Neural progenitor cell (in vitro differentiated cells): Measurements from ENCODE around the gene TSHZ3. TPM values are rescaled to one million over a fixed set of nuclear protein-coding genes. Genes with fewer than 3 reads are reported as not detected.

Experiments
- DNase-seq: peaks from one replicate; pipeline ENCODE4 v3.0.0-alpha.2; 2016; ENCODE audit warnings: low spot score
- H2AFZ ChIP-seq: fragments of 200-600 bp; sonication (generic); replicated peaks from 2 replicates; pipeline ENCODE4 v1.6.1; 2016; ENCODE audit warnings: antibody characterized with exemption
- H3F3A ChIP-seq: fragments of 200-600 bp; sonication (generic); 2 replicates; pipeline ENCODE4 v1.6.1; 2016; ENCODE audit warnings: antibody characterized with exemption, low read depth
- H3K27ac ChIP-seq: fragments of 200-600 bp; sonication (generic); 2 replicates; pipeline ENCODE4 v1.5.1; 2016; ENCODE audit warnings: mild to moderate bottlenecking
- H3K27me3 ChIP-seq: fragments of 200-600 bp; sonication (generic); 2 replicates; pipeline ENCODE4 v1.6.1; 2016; ENCODE audit warnings: mild to moderate bottlenecking, moderate library complexity
- H3K36me3 ChIP-seq: fragments of 200-600 bp; sonication (generic); 2 replicates; pipeline ENCODE4 v1.5.1; 2016
- H3K4me1 ChIP-seq: fragments of 200-600 bp; sonication (generic); 2 replicates; pipeline ENCODE4 v1.6.1; 2016; ENCODE audit warnings: mixed run types
- H3K4me2 ChIP-seq: fragments of 200-600 bp; sonication (generic); 2 replicates; pipeline ENCODE4 v1.6.1; 2016
- H3K4me3 ChIP-seq: fragments of 200-600 bp; sonication (generic); 2 replicates; pipeline ENCODE4 v1.5.1; 2016
- H3K79me2 ChIP-seq: fragments of 200-600 bp; sonication (generic); 2 replicates; pipeline ENCODE4 v1.6.1; 2016; ENCODE audit warnings: low read depth
- H3K9ac ChIP-seq: fragments of 200-600 bp; sonication (generic); 2 replicates; pipeline ENCODE4 v1.6.1; 2016
- H3K9me3 ChIP-seq: fragments of 200-600 bp; sonication (generic); 2 replicates; pipeline ENCODE4 v1.5.1; 2016; ENCODE audit warnings: low read depth
- H4K20me1 ChIP-seq: fragments of 200-600 bp; sonication (generic); 2 replicates; pipeline ENCODE4 v1.6.1; 2016; ENCODE audit warnings: low read depth
- H3K27ac Mint-ChIP-seq: 3 replicates; pipeline ENCODE4 v1.8.0; 2021; ENCODE audit warnings: mixed read lengths
- H3K27me3 Mint-ChIP-seq: 2 replicates; pipeline ENCODE4 v1.8.0; 2022; ENCODE audit warnings: low read depth, mild to moderate bottlenecking, inconsistent platforms, moderate library complexity, mixed read lengths; ENCODE audit not compliant: insufficient read depth
- H3K36me3 Mint-ChIP-seq: 3 replicates; pipeline ENCODE4 v1.8.0; 2021; ENCODE audit warnings: mixed read lengths
- H3K4me1 Mint-ChIP-seq: 3 replicates; pipeline ENCODE4 v1.8.0; 2021; ENCODE audit warnings: mixed read lengths
- H3K4me3 Mint-ChIP-seq: 3 replicates; pipeline ENCODE4 v1.8.0; 2021; ENCODE audit warnings: mild to moderate bottlenecking, moderate library complexity, mixed read lengths
- H3K9me3 Mint-ChIP-seq: 3 replicates; pipeline ENCODE4 v1.8.0; 2020; ENCODE audit warnings: mixed read lengths
- CTCF ChIP-seq: fragments of 200-600 bp; sonication (generic); IDR thresholded peaks from 2 replicates; pipeline ENCODE4 v1.5.1; 2017; ENCODE audit warnings: antibody characterized with exemption, mild to moderate bottlenecking
- EZH2 ChIP-seq: fragments of 200-600 bp; sonication (generic); IDR thresholded peaks from 2 replicates; pipeline ENCODE4 v1.6.1; 2017; ENCODE audit warnings: antibody characterized with exemption, mild to moderate bottlenecking, moderate library complexity
- EZH2phosphoT487 ChIP-seq: fragments of 200-600 bp; sonication (generic); IDR thresholded peaks from 2 replicates; pipeline ENCODE4 v1.6.1; 2017; ENCODE audit warnings: antibody characterized with exemption
- total RNA-seq: library from RNA; depleted of rRNA; stranded (reverse); fragments of >200 nt; gene quantifications from 2 replicates; pipeline ENCODE4 v1.2.3, GENCODE V29; 2015; ENCODE audit warnings: low replicate concordance

The TSHZ3 gene
- total RNA-seq, 1 donor from 2014 or later: 0.60 TPM

- no peaks in the 10 kb centered on the region for H3K27me3 ChIP-seq
- no peaks in the 10 kb centered on the region for H3F3A ChIP-seq
- H3K9me3 Mint-ChIP-seq: no peaks in the 10 kb centered on the region
- no peak overlapping the region for H3K4me2 ChIP-seq
- peaks cover 5% of the 10 kb centered on the region for H3K4me1 Mint-ChIP-seq
- no peak overlapping the region for H3K27ac Mint-ChIP-seq
- H3K4me1 ChIP-seq: no peaks in the 10 kb centered on the region
- TF ChIP-seq EZH2phosphoT487 (no peak), EZH2 (no peak), CTCF (no peak)
- no peaks in the 10 kb centered on the region for H4K20me1 ChIP-seq
- no peak for DNase-seq
- H3K4me3 Mint-ChIP-seq: no peak overlapping the region
- H3K36me3 Mint-ChIP-seq: no peaks in the 10 kb centered on the region
- H3K4me3 ChIP-seq: no peak overlapping the region
- peaks cover 4% of the 10 kb centered on the region for H3K27me3 Mint-ChIP-seq
- H3K9ac ChIP-seq: no peak overlapping the region
- H3K9me3 ChIP-seq: no peaks in the 10 kb centered on the region
- H3K27ac ChIP-seq: no peak overlapping the region
- no peaks in the 10 kb centered on the region for H3K36me3 ChIP-seq
- H2AFZ ChIP-seq: no peak overlapping the region
- no peaks in the 10 kb centered on the region for H3K79me2 ChIP-seq
These were observed 17.7 kb downstream of the TSHZ3 start for GRCh38 chr19:31331536-31331935.

- Mint-ChIP-seq H3K4me3 (no peak overlapping the region), H3K36me3 (no peaks in the 10 kb centered on the region), H3K27me3 (peaks cover 7% of the 10 kb centered on the region), H3K27ac (no peak overlapping the region), H3K9me3 (no peaks in the 10 kb centered on the region), H3K4me1 (no peaks in the 10 kb centered on the region)
- Histone ChIP-seq H3K36me3 (no peaks in the 10 kb centered on the region), H3K27ac (no peak overlapping the region), H3F3A (no peaks in the 10 kb centered on the region), H3K4me3 (no peak overlapping the region), H3K4me1 (no peaks in the 10 kb centered on the region), H3K79me2 (no peaks in the 10 kb centered on the region), H4K20me1 (no peaks in the 10 kb centered on the region), H3K4me2 (no peak overlapping the region), H2AFZ (no peak overlapping the region), H3K9ac (no peak overlapping the region), H3K9me3 (no peaks in the 10 kb centered on the region), H3K27me3 (no peaks in the 10 kb centered on the region)
- TF ChIP-seq EZH2 (no peak), CTCF (no peak), EZH2phosphoT487 (no peak)
- DNase-seq: no peak
These were observed 18.5 kb downstream of the TSHZ3 start for GRCh38 chr19:31330761-31331160.

GRCh38 chr19:31330237-31330636 is 19.0 kb downstream of the TSHZ3 start:
- Histone ChIP-seq H3K4me3 (no peak overlapping the region), H3K4me2 (no peak overlapping the region), H3K79me2 (no peaks in the 10 kb centered on the region), H3K4me1 (no peaks in the 10 kb centered on the region), H4K20me1 (no peaks in the 10 kb centered on the region), H2AFZ (no peak overlapping the region), H3K9ac (no peak overlapping the region), H3K9me3 (no peaks in the 10 kb centered on the region), H3K36me3 (no peaks in the 10 kb centered on the region), H3K27me3 (no peaks in the 10 kb centered on the region), H3K27ac (no peak overlapping the region), H3F3A (no peaks in the 10 kb centered on the region)
- H3K36me3 Mint-ChIP-seq: no peaks in the 10 kb centered on the region
- no peak overlapping the region for H3K4me3 Mint-ChIP-seq
- TF ChIP-seq CTCF: no peak
- TF ChIP-seq EZH2phosphoT487: no peak
- TF ChIP-seq EZH2: no peak
- H3K27me3 Mint-ChIP-seq: peaks cover 7% of the 10 kb centered on the region
- no peak for DNase-seq
- H3K9me3 Mint-ChIP-seq: no peaks in the 10 kb centered on the region
- H3K4me1 Mint-ChIP-seq: no peaks in the 10 kb centered on the region
- no peak overlapping the region for H3K27ac Mint-ChIP-seq
